Measurements from ENCODE around the gene PGM3.

The PGM3 gene

DNA sequence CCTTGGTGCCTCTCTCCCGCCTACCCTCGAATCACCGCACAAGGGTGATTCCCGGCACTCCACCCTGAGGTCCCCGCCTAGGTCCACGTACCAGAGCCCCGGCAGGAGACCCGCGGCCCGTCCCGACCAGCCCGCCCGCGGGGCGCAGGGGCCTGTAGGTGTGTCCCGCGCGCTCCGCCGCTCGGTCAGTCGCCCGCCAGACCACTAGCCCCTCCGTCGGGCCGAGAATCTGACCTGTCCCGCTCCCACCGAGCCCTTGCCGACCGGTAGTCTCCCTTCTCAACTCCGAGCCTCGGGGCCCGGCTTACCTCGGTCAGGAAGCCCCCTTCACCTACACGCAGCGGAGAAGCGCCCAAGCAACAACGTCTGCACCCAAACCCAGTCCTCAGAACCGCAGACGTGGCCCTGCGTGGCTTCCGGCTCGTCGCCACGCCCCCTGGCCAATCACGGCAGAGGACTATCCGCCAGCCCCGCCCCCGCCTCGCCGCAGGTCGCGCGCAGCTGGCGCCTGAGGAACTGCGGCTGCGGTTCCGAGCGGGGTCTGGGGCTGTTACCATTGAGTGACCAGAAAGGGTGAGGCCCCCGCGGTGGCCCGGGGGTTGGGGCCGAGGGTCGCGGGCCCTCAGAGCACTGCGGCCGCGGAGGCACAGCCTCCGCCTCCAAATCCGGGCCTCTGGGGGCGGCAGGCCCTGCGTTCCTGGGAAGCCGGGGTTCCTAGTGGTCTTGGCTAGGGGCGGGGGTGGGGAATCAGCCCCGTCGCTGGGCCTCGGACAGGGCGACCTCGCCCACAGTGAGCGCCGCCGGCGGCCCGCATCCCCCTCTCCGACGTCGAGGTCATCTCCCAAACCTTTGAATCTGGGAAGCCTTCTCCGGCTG, at the start of gene PGM3, which contains the start of gene RWDD2A (continued):
- TF ChIP-seq ZFP41 (tag by site-specific recombination; IDR thresholded peaks at IDR 0.05; ENCODE audit: borderline replicate concordance) (no peak), KLF8 (tag by site-specific recombination; IDR thresholded peaks at IDR 0.05) (peak; percentile 69), ZNF624 (tag by site-specific recombination; IDR thresholded peaks at IDR 0.05) (no peak), ZNF701 (tag by site-specific recombination; IDR thresholded peaks at IDR 0.05) (no peak), ZNF133 (tag by site-specific recombination; IDR thresholded peaks at IDR 0.05) (no peak), MYNN (tag by site-specific recombination; IDR thresholded peaks at IDR 0.05; ENCODE audit: borderline replicate concordance) (0 out of 2 replicates have a peak, but pooled peaks have one; percentile 20), ZNF169 (tag by site-specific recombination; IDR thresholded peaks at IDR 0.05) (no peak), ZNF664 (tag by site-specific recombination; IDR thresholded peaks at IDR 0.05) (no peak), ZIC2 (tag by site-specific recombination; IDR thresholded peaks at IDR 0.05) (peak; percentile 66; the same call in 1 of the 2 replicates), ZNF621 (tag by site-specific recombination; IDR thresholded peaks at IDR 0.05) (no peak), ZNF654 (tag by site-specific recombination; IDR thresholded peaks at IDR 0.05; ENCODE audit: low read depth) (no peak), ZNF23 (tag by site-specific recombination; IDR thresholded peaks at IDR 0.05; ENCODE audit: borderline replicate concordance) (no peak), YY1 (tag by site-specific recombination; IDR thresholded peaks at IDR 0.05) (peak; percentile 24; the same call in 1 of the 2 replicates), GLI2 (tag by site-specific recombination; IDR thresholded peaks at IDR 0.05; ENCODE audit: borderline replicate concordance, low read depth) (no peak), ZNF239 (tag by site-specific recombination; IDR thresholded peaks at IDR 0.05) (no peak), ZNF560 (tag by site-specific recombination; IDR thresholded peaks at IDR 0.05; ENCODE audit: borderline replicate concordance) (no peak), GLI4 (tag by site-specific recombination; IDR thresholded peaks at IDR 0.05) (no peak), ZNF843 (tag by site-specific recombination; IDR thresholded peaks at IDR 0.05) (peak; percentile 60; the same call in 1 of the 2 replicates), GLIS2 (tag by site-specific recombination; IDR thresholded peaks at IDR 0.05) (no peak), ZNF184 (tag by site-specific recombination; IDR thresholded peaks at IDR 0.05) (no peak)
- TF ChIP-seq, protein P1, sequence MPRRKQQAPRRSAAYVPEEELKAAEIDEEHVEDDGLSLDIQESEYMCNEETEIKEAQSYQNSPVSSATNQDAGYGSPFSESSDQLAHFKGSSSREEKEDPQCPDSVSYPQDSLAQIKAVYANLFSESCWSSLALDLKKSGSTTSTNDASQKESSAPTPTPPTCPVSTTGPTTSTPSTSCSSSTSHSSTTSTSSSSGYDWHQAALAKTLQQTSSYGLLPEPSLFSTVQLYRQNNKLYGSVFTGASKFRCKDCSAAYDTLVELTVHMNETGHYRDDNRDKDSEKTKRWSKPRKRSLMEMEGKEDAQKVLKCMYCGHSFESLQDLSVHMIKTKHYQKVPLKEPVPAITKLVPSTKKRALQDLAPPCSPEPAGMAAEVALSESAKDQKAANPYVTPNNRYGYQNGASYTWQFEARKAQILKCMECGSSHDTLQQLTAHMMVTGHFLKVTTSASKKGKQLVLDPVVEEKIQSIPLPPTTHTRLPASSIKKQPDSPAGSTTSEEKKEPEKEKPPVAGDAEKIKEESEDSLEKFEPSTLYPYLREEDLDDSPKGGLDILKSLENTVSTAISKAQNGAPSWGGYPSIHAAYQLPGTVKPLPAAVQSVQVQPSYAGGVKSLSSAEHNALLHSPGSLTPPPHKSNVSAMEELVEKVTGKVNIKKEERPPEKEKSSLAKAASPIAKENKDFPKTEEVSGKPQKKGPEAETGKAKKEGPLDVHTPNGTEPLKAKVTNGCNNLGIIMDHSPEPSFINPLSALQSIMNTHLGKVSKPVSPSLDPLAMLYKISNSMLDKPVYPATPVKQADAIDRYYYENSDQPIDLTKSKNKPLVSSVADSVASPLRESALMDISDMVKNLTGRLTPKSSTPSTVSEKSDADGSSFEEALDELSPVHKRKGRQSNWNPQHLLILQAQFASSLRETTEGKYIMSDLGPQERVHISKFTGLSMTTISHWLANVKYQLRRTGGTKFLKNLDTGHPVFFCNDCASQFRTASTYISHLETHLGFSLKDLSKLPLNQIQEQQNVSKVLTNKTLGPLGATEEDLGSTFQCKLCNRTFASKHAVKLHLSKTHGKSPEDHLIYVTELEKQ (tag by site-specific recombination; IDR thresholded peaks at IDR 0.05; ENCODE audit: borderline replicate concordance) = 0 out of 2 replicates have a peak, but pooled peaks have one; percentile 7
- TF ChIP-seq, protein P2, sequence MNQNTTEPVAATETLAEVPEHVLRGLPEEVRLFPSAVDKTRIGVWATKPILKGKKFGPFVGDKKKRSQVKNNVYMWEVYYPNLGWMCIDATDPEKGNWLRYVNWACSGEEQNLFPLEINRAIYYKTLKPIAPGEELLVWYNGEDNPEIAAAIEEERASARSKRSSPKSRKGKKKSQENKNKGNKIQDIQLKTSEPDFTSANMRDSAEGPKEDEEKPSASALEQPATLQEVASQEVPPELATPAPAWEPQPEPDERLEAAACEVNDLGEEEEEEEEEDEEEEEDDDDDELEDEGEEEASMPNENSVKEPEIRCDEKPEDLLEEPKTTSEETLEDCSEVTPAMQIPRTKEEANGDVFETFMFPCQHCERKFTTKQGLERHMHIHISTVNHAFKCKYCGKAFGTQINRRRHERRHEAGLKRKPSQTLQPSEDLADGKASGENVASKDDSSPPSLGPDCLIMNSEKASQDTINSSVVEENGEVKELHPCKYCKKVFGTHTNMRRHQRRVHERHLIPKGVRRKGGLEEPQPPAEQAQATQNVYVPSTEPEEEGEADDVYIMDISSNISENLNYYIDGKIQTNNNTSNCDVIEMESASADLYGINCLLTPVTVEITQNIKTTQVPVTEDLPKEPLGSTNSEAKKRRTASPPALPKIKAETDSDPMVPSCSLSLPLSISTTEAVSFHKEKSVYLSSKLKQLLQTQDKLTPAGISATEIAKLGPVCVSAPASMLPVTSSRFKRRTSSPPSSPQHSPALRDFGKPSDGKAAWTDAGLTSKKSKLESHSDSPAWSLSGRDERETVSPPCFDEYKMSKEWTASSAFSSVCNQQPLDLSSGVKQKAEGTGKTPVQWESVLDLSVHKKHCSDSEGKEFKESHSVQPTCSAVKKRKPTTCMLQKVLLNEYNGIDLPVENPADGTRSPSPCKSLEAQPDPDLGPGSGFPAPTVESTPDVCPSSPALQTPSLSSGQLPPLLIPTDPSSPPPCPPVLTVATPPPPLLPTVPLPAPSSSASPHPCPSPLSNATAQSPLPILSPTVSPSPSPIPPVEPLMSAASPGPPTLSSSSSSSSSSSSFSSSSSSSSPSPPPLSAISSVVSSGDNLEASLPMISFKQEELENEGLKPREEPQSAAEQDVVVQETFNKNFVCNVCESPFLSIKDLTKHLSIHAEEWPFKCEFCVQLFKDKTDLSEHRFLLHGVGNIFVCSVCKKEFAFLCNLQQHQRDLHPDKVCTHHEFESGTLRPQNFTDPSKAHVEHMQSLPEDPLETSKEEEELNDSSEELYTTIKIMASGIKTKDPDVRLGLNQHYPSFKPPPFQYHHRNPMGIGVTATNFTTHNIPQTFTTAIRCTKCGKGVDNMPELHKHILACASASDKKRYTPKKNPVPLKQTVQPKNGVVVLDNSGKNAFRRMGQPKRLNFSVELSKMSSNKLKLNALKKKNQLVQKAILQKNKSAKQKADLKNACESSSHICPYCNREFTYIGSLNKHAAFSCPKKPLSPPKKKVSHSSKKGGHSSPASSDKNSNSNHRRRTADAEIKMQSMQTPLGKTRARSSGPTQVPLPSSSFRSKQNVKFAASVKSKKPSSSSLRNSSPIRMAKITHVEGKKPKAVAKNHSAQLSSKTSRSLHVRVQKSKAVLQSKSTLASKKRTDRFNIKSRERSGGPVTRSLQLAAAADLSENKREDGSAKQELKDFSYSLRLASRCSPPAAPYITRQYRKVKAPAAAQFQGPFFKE (tag by site-specific recombination; IDR thresholded peaks at IDR 0.05; ENCODE audit: borderline replicate concordance) = no peak
- TF ChIP-seq, protein P3, sequence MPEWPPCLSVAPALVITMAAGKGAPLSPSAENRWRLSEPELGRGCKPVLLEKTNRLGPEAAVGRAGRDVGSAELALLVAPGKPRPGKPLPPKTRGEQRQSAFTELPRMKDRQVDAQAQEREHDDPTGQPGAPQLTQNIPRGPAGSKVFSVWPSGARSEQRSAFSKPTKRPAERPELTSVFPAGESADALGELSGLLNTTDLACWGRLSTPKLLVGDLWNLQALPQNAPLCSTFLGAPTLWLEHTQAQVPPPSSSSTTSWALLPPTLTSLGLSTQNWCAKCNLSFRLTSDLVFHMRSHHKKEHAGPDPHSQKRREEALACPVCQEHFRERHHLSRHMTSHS (tag by site-specific recombination; IDR thresholded peaks at IDR 0.05) = no peak
- TF ChIP-seq, protein P4, sequence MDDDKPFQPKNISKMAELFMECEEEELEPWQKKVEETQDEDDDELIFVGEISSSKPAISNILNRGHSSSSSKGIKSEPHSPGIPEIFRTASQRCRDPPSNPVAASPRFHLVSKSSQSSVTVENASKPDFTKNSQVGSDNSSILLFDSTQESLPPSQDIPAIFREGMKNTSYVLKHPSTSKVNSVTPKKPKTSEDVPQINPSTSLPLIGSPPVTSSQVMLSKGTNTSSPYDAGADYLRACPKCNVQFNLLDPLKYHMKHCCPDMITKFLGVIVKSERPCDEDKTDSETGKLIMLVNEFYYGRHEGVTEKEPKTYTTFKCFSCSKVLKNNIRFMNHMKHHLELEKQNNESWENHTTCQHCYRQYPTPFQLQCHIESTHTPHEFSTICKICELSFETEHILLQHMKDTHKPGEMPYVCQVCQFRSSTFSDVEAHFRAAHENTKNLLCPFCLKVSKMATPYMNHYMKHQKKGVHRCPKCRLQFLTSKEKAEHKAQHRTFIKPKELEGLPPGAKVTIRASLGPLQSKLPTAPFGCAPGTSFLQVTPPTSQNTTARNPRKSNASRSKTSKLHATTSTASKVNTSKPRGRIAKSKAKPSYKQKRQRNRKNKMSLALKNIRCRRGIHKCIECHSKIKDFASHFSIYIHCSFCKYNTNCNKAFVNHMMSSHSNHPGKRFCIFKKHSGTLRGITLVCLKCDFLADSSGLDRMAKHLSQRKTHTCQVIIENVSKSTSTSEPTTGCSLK (tag by site-specific recombination; IDR thresholded peaks at IDR 0.05) = no peak
- TF ChIP-seq, protein P5, sequence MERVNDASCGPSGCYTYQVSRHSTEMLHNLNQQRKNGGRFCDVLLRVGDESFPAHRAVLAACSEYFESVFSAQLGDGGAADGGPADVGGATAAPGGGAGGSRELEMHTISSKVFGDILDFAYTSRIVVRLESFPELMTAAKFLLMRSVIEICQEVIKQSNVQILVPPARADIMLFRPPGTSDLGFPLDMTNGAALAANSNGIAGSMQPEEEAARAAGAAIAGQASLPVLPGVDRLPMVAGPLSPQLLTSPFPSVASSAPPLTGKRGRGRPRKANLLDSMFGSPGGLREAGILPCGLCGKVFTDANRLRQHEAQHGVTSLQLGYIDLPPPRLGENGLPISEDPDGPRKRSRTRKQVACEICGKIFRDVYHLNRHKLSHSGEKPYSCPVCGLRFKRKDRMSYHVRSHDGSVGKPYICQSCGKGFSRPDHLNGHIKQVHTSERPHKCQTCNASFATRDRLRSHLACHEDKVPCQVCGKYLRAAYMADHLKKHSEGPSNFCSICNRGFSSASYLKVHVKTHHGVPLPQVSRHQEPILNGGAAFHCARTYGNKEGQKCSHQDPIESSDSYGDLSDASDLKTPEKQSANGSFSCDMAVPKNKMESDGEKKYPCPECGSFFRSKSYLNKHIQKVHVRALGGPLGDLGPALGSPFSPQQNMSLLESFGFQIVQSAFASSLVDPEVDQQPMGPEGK (tag by site-specific recombination; IDR thresholded peaks at IDR 0.05) = peak; percentile 78

Data from HEK293 (cell line).